SJSA1 (cell line): Measurements from ENCODE around the gene GGT1. TPM values are rescaled to one million over a fixed set of nuclear protein-coding genes. Genes with fewer than 3 reads are reported as not detected.
"Not testable (repeated sequence)": the region's sequence is repeated elsewhere in the genome, so short reads cannot be mapped to it uniquely, and the experiment has no call there.

Source experiments
- DNase-seq, 2 experiments: peaks; one replicate each; pipeline ENCODE4 v3.0.0-alpha.2; 2015 to 2020; ENCODE audit warnings: low spot score in 2 of 2, low read depth in 1 of 2
- H3K27ac ChIP-seq: fragments of 250-450 bp; sonication (Bioruptor Pico); 2 replicates; pipeline ENCODE4 v1.5.1; 2020; ENCODE audit warnings: mild to moderate bottlenecking, moderate library complexity
- H3K27me3 ChIP-seq: fragments of 250-450 bp; sonication (Bioruptor Pico); replicated peaks from 2 replicates; pipeline ENCODE4 v1.5.1; 2020; ENCODE audit warnings: mild to moderate bottlenecking, moderate library complexity
- H3K36me3 ChIP-seq: fragments of 250-450 bp; sonication (Bioruptor Pico); 2 replicates; pipeline ENCODE4 v1.5.1; 2020; ENCODE audit warnings: mild to moderate bottlenecking
- H3K4me1 ChIP-seq: fragments of 250-450 bp; sonication (Bioruptor Pico); replicated peaks from 2 replicates; pipeline ENCODE4 v1.6.1; 2021; ENCODE audit warnings: mild to moderate bottlenecking
- H3K4me3 ChIP-seq: fragments of 250-450 bp; sonication (Bioruptor Pico); 2 replicates; pipeline ENCODE4 v1.5.1; 2020; ENCODE audit warnings: mild to moderate bottlenecking
- H3K9me3 ChIP-seq: fragments of 250-450 bp; sonication (Bioruptor Pico); replicated peaks from 2 replicates; pipeline ENCODE4 v1.5.1; 2020; ENCODE audit warnings: mild to moderate bottlenecking
- total RNA-seq: library from RNA; depleted of rRNA; stranded (reverse); fragments of >200 nt; shearing (Covaris generic); gene quantifications from 2 replicates; pipeline ENCODE4 v1.2.3, GENCODE V29; 2014; rRNA removed

GGT1 gene
- total RNA-seq, 1 experiment from 2014 or later = 0.61 TPM

DNA sequence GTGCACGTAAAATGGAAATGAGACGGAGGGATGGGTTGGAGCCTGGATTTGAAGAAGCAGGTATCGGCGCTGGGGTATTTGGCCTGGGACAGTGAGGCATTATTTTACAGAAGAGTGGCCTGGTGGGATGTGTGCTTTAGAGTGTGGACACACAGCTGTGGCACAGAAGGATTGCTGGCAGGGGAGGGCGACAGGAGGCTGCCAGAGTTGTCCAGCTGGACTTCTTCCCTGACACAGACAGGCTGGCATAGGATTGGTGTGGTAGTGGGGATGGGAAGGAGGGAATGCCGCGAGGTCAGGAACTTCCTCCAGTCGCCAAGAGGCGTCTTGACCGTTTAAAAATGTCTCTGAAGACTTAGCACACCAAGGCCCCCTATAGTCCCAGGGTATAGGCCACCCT is 64.9 kb downstream of the GGT1 start:
- H3K9me3 ChIP-seq, H3K4me1 ChIP-seq, H3K36me3 ChIP-seq, H3K4me3 ChIP-seq, H3K27me3 ChIP-seq, H3K27ac ChIP-seq, DNase-seq: not testable (repeated sequence)

DNA sequence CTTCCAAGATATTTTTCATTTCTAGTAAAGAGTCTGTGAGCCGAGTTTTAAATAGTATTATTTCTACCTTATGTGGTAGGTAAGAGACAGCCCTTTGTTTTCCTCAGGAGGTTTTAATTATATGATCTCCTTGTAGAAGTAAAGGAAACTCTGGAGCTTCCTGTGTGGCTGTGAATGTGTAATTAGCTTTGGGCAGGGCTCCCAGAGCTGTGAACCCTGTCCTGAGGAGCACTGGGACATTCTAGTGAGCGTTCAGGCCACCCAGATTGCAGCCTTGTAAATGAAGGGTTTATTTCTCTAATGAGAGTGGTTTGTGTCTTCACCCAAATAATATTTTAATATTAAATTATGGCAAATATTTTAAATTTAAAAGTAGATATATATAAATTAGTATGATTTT is 69.5 kb downstream of the GGT1 start:
- not testable (repeated sequence) for H3K27ac ChIP-seq, H3K4me1 ChIP-seq, DNase-seq, H3K9me3 ChIP-seq, H3K27me3 ChIP-seq, H3K36me3 ChIP-seq, H3K4me3 ChIP-seq

Other genes starting within 250 kb of the GGT1 start
- gene ADORA2A, start 175.6 kb upstream of the GGT1 start, total RNA-seq = 3.4 and 3.6 TPM in 2 replicates
- 0.44 and 0.47 TPM in 2 replicates for gene UPB1, start 107.9 kb upstream of the GGT1 start, total RNA-seq
- 97.1 and 112 TPM in 2 replicates for gene GUCD1, start 48.1 kb upstream of the GGT1 start, total RNA-seq
- 193 and 234 TPM in 2 replicates for gene SNRPD3, start 47.2 kb upstream of the GGT1 start, total RNA-seq
- gene LRRC75B, start 10.1 kb upstream of the GGT1 start, total RNA-seq = 1.5 and 2.3 TPM in 2 replicates
- not detected in 2 replicates for gene PIWIL3, start 171.5 kb downstream of the GGT1 start, total RNA-seq
- not detected in 2 replicates for gene SGSM1, start 203.0 kb downstream of the GGT1 start, total RNA-seq